PC-3 (cell line): ENCODE results near the gene GABRB2. TPM values are rescaled to one million over a fixed set of nuclear protein-coding genes. Genes with fewer than 3 reads are reported as not detected.

Experiments used
- ATAC-seq: fragments of 200-7000 bp; cut with Tn5 transposase; 2 replicates; pipeline ENCODE4 v1.9.1; 2020; ENCODE audit warnings: mild to moderate bottlenecking, moderate library complexity
- BruUV-seq: library from RNA; stranded (reverse); fragments of 400-500 nt; replicated peaks from 2 replicates; lab custom pipeline; 2021; lab: Mats Ljungman, UMichigan
- CTCF ChIA-PET: fragments of 300-600 bp; sonication (Branson Sonifier 250); formaldehyde crosslinking; loops from one replicate; lab custom pipeline; 2022; ENCODE audit warnings: antibody characterized with exemption; lab: Charles Lee
- POLR2A ChIA-PET: fragments of 300-600 bp; sonication (Branson Sonifier 250); formaldehyde crosslinking; loops from one replicate; lab custom pipeline; 2022; ENCODE audit warnings: antibody characterized with exemption; ENCODE audit not compliant: unreplicated experiment; lab: Charles Lee
- DNase-seq: peaks from one replicate; pipeline ENCODE4 v3.0.0-alpha.2; 2015
- H2AFZ ChIP-seq: fragments of 300-600 bp; sonication (generic); 2 replicates; pipeline ENCODE4 v1.6.0; 2016; ENCODE audit warnings: antibody characterized with exemption, low read length
- H3F3A ChIP-seq: fragments of 300-600 bp; sonication (generic); one replicate; pipeline ENCODE4 v1.6.0; 2017; ENCODE audit warnings: antibody characterized with exemption, low read length, control low read depth, mild to moderate bottlenecking; ENCODE audit not compliant: unreplicated experiment
- H3K27ac ChIP-seq: fragments of 300-600 bp; sonication (generic); 2 replicates; pipeline ENCODE4 v1.5.1; 2016; ENCODE audit warnings: mild to moderate bottlenecking, low read length
- H3K27me3 ChIP-seq: fragments of 300-600 bp; sonication (generic); 2 replicates; pipeline ENCODE4 v1.6.1; 2016; ENCODE audit warnings: low read length, mixed read lengths
- H3K36me3 ChIP-seq: fragments of 300-600 bp; sonication (generic); 2 replicates; pipeline ENCODE4 v1.6.1; 2016; ENCODE audit warnings: low read depth, mixed run types, low read length, mixed read lengths
- H3K4me1 ChIP-seq: fragments of 300-600 bp; sonication (generic); 2 replicates; pipeline ENCODE4 v1.5.1; 2016; ENCODE audit warnings: low read length; ENCODE audit not compliant: insufficient read depth
- H3K4me2 ChIP-seq: fragments of 300-600 bp; sonication (generic); 2 replicates; pipeline ENCODE4 v1.6.0; 2016; ENCODE audit warnings: low read length
- H3K4me3 ChIP-seq: fragments of 300-600 bp; sonication (generic); 2 replicates; pipeline ENCODE4 v1.5.1; 2016; ENCODE audit warnings: mild to moderate bottlenecking, low read length, mixed read lengths
- H3K79me2 ChIP-seq: fragments of 300-600 bp; sonication (generic); 2 replicates; pipeline ENCODE4 v1.6.1; 2017; ENCODE audit warnings: low read length, mixed read lengths
- H3K9ac ChIP-seq: fragments of 300-600 bp; sonication (generic); 2 replicates; pipeline ENCODE4 v1.6.0; 2016; ENCODE audit warnings: mild to moderate bottlenecking, low read length
- H3K9me2 ChIP-seq: fragments of 300-600 bp; sonication (generic); replicated peaks from 2 replicates; pipeline ENCODE4 v1.6.1; 2016; ENCODE audit warnings: mixed run types, low read length, mixed read lengths
- H3K9me3 ChIP-seq: fragments of 300-600 bp; sonication (generic); 2 replicates; pipeline ENCODE4 v1.6.1; 2016; ENCODE audit warnings: low read length, mixed read lengths
- H4K20me1 ChIP-seq: fragments of 300-600 bp; sonication (generic); 2 replicates; pipeline ENCODE4 v1.6.1; 2016; ENCODE audit warnings: low read length, mixed read lengths
- EZH2 ChIP-seq: fragments of 300-600 bp; sonication (generic); IDR thresholded peaks from one replicate; pipeline ENCODE4 v1.6.1; 2017; ENCODE audit warnings: antibody characterized with exemption, mild to moderate bottlenecking, low read length; ENCODE audit not compliant: unreplicated experiment
- EZH2phosphoT487 ChIP-seq: fragments of 300-600 bp; sonication (generic); IDR thresholded peaks from 2 replicates; pipeline ENCODE4 v1.6.1; 2018; ENCODE audit warnings: mild to moderate bottlenecking, antibody characterized with exemption, low read length, borderline replicate concordance
- intact Hi-C: fragments of 100-400 bp; cut with micrococcal nuclease; formaldehyde crosslinking; loops from 2 replicates; pipeline ENCODE4 v1.9.0; 2023
- total RNA-seq: library from RNA; depleted of rRNA; stranded (reverse); fragments of >200 nt; gene quantifications from 2 replicates; pipeline ENCODE4 v1.2.3, GENCODE V29; 2014
- TF ChIP-seq, protein P1 (sequence below): fragments of 300-600 bp; sonication (generic); conservative IDR thresholded peaks from 2 replicates; pipeline ENCODE4 v1.5.1; 2017; ENCODE audit warnings: antibody characterized with exemption, low read depth, mild to moderate bottlenecking, low read length

The GABRB2 gene
- total RNA-seq, 1 experiment from 2014 or later, result not detected

- Histone ChIP-seq H3K4me1 (no peaks in the 10 kb centered on the region), H3K27me3 (no peaks in the 10 kb centered on the region), H3K9me3 (peaks cover 5% of the 10 kb centered on the region; the same call in 1 of the 2 replicates), H4K20me1 (no peaks in the 10 kb centered on the region), H3K36me3 (no peaks in the 10 kb centered on the region), H3K79me2 (no peaks in the 10 kb centered on the region), H3K4me3 (no peak overlapping the region), H3K9me2 (no peaks in the 10 kb centered on the region), H3F3A (no peaks in the 10 kb centered on the region), H2AFZ (no peak overlapping the region), H3K9ac (no peak overlapping the region), H3K4me2 (no peak overlapping the region), H3K27ac (no peak overlapping the region)
- ChIA-PET CTCF (no interaction called here), POLR2A (no interaction called here)
- DNase-seq (no peak), ATAC-seq (no peak)
- no peak for TF ChIP-seq EZH2phosphoT487
- TF ChIP-seq, protein P1, sequence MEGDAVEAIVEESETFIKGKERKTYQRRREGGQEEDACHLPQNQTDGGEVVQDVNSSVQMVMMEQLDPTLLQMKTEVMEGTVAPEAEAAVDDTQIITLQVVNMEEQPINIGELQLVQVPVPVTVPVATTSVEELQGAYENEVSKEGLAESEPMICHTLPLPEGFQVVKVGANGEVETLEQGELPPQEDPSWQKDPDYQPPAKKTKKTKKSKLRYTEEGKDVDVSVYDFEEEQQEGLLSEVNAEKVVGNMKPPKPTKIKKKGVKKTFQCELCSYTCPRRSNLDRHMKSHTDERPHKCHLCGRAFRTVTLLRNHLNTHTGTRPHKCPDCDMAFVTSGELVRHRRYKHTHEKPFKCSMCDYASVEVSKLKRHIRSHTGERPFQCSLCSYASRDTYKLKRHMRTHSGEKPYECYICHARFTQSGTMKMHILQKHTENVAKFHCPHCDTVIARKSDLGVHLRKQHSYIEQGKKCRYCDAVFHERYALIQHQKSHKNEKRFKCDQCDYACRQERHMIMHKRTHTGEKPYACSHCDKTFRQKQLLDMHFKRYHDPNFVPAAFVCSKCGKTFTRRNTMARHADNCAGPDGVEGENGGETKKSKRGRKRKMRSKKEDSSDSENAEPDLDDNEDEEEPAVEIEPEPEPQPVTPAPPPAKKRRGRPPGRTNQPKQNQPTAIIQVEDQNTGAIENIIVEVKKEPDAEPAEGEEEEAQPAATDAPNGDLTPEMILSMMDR, result no peak
- TF ChIP-seq EZH2, result no peak
- no TSS peak for BruUV-seq
- intact Hi-C loops, result no loop called here
Measured at GRCh38 chr5:161311146-161311708, 235.3 kb downstream of the GABRB2 start.

GRCh38 chr5:161306351-161306995 is 240.1 kb downstream of the GABRB2 start:
- Histone ChIP-seq H3K9me2 (no peaks in the 10 kb centered on the region), H3K36me3 (no peaks in the 10 kb centered on the region), H2AFZ (no peak overlapping the region), H3K4me3 (no peak overlapping the region), H3K27ac (no peak overlapping the region), H3K4me2 (no peak overlapping the region), H3F3A (no peaks in the 10 kb centered on the region), H3K4me1 (no peaks in the 10 kb centered on the region), H3K79me2 (no peaks in the 10 kb centered on the region), H3K27me3 (no peaks in the 10 kb centered on the region), H4K20me1 (no peaks in the 10 kb centered on the region), H3K9ac (no peak overlapping the region), H3K9me3 (no peaks in the 10 kb centered on the region)
- TF ChIP-seq EZH2 (no peak), EZH2phosphoT487 (no peak)
- TF ChIP-seq, protein P1, result no peak
- BruUV-seq, result no TSS peak
- no peak for ATAC-seq
- no peak for DNase-seq
- ChIA-PET POLR2A (no interaction called here), CTCF (no interaction called here)
- intact Hi-C loops, result no loop called here

DNA sequence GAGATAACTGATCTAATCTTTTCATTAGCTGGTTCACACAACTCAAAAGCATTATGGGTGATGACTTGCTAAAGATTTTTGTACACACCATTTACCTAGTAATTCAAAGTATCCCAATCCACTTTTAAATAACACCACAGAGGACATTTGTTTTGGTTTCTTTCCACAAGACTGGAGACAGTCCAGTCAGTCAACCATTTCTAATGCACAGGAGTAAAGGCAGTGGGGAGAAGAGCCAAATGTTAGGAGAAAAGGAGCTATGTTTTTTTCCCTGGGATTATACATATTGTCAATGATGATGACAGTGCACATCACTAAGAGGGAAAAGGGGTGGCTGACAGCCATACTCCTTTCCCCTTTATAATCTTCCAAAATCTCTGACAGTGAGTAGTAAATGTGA is 240.9 kb downstream of the GABRB2 start:
- H3K9me2 ChIP-seq, result no peaks in the 10 kb centered on the region
- CTCF ChIA-PET, result no interaction called here

More for the DNA sequence above, 240.9 kb downstream of the GABRB2 start:
- intact Hi-C loops, result no loop called here
- no peak overlapping the region for H3K27ac ChIP-seq
- BruUV-seq, result no TSS peak
- H3K4me2 ChIP-seq, result no peak overlapping the region
- no peaks in the 10 kb centered on the region for H3K36me3 ChIP-seq
- H2AFZ ChIP-seq, result no peak overlapping the region
- POLR2A ChIA-PET, result no interaction called here
- no peaks in the 10 kb centered on the region for H3K27me3 ChIP-seq
- no peaks in the 10 kb centered on the region for H3F3A ChIP-seq
- H3K9ac ChIP-seq, result no peak overlapping the region
- H3K79me2 ChIP-seq, result no peaks in the 10 kb centered on the region
- H3K4me1 ChIP-seq, result no peaks in the 10 kb centered on the region
- no peaks in the 10 kb centered on the region; the same call in 1 of the 2 replicates for H3K9me3 ChIP-seq
- DNase-seq, result no peak
- no peaks in the 10 kb centered on the region for H4K20me1 ChIP-seq
- H3K4me3 ChIP-seq, result no peak overlapping the region
- no peak for ATAC-seq
- TF ChIP-seq, protein P1, result no peak
- TF ChIP-seq EZH2phosphoT487 (no peak), EZH2 (no peak)
